NCI-H2196 (cell line): Measurements from ENCODE around the gene CIITA.
A peak's percentile ranks its signal among the peaks of the same experiment; 100 is the strongest.

Experiments used
- DNase-seq: peaks from one replicate; lab custom pipeline; 2025; ENCODE audit not compliant: unreplicated experiment; lab: John Stamatoyannopoulos, UW

The CIITA gene

GRCh38 chr16:10851512-10851911 lies 25.5 kb upstream of the CIITA start:
- DNase-seq: peak; percentile 52

- DNase-seq: no peak
Observed at GRCh38 chr16:10852286-10852685, 24.7 kb upstream of the CIITA start.

GRCh38 chr16:10852948-10853347 lies 24.1 kb upstream of the CIITA start:
- no peak for DNase-seq

- DNase-seq: no peak
Observed at GRCh38 chr16:10856042-10856441, 21.0 kb upstream of the CIITA start.

- DNase-seq: no peak
Observed at GRCh38 chr16:10858203-10858602, 18.8 kb upstream of the CIITA start.

- DNase-seq: no peak
Observed at GRCh38 chr16:10859020-10859419, 18.0 kb upstream of the CIITA start.

GRCh38 chr16:10859658-10860057 lies 17.3 kb upstream of the CIITA start:
- DNase-seq: no peak

- DNase-seq: peak; percentile 47
Observed at GRCh38 chr16:10862438-10862837, 14.6 kb upstream of the CIITA start.

GRCh38 chr16:10865991-10866966 lies 10.7 kb upstream of the CIITA start:
- no peak for DNase-seq

GRCh38 chr16:10867199-10867598 lies 9.8 kb upstream of the CIITA start:
- DNase-seq: no peak

GRCh38 chr16:10868104-10868595 lies 8.9 kb upstream of the CIITA start:
- no peak for DNase-seq

GRCh38 chr16:10868596-10869469 lies 8.2 kb upstream of the CIITA start:
- DNase-seq: no peak

GRCh38 chr16:10870137-10870776 lies 6.7 kb upstream of the CIITA start:
- DNase-seq: no peak

GRCh38 chr16:10870808-10871156 lies 6.2 kb upstream of the CIITA start:
- no peak for DNase-seq

GRCh38 chr16:10871157-10871991 lies 5.6 kb upstream of the CIITA start:
- no peak for DNase-seq

GRCh38 chr16:10876315-10876714 lies 687 bp upstream of the CIITA start:
- DNase-seq: no peak

- no peak for DNase-seq
Observed at GRCh38 chr16:10877472-10877946, 507 bp downstream of the CIITA start.

GRCh38 chr16:10878328-10878643 lies 1.3 kb downstream of the CIITA start:
- no peak for DNase-seq

- peak; percentile 52 for DNase-seq
Observed at GRCh38 chr16:10878644-10879501, 1.9 kb downstream of the CIITA start.
